GM18867 (cell line): ENCODE data around the gene TYSND1.
"Not testable (repeated sequence)": the region's sequence is repeated elsewhere in the genome, so short reads cannot be mapped to it uniquely, and the experiment has no call there.

Experiments used
- ATAC-seq: cut with Tn5 transposase; IDR thresholded peaks from one replicate; pipeline ENCODE4 v1.9.1; 2021; ENCODE audit warnings: mild to moderate bottlenecking, moderate library complexity; ENCODE audit not compliant: unreplicated experiment

The TYSND1 gene

GRCh38 chr10:70112071-70112470 is 34.4 kb downstream of the TYSND1 start:
- no peak for ATAC-seq

GRCh38 chr10:70111496-70111895 is 35.0 kb downstream of the TYSND1 start:
- no peak for ATAC-seq

- ATAC-seq: no peak
Measured at GRCh38 chr10:70109064-70109729, 37.3 kb downstream of the TYSND1 start.

GRCh38 chr10:70106958-70107791 is 39.3 kb downstream of the TYSND1 start:
- peak; percentile 54 for ATAC-seq

GRCh38 chr10:70101668-70102067 is 44.8 kb downstream of the TYSND1 start:
- no peak for ATAC-seq

- ATAC-seq: not testable (repeated sequence)
Measured at GRCh38 chr10:70101068-70101562, 45.4 kb downstream of the TYSND1 start.

GRCh38 chr10:70098271-70098670 is 48.2 kb downstream of the TYSND1 start:
- ATAC-seq: no peak

GRCh38 chr10:70097459-70097858 is 49.0 kb downstream of the TYSND1 start:
- ATAC-seq: no peak

- ATAC-seq: no peak
Measured at GRCh38 chr10:70096705-70097420, 49.6 kb downstream of the TYSND1 start.

GRCh38 chr10:70096016-70096704 is 50.3 kb downstream of the TYSND1 start:
- ATAC-seq: no peak

GRCh38 chr10:70094250-70094649 is 52.2 kb downstream of the TYSND1 start:
- ATAC-seq: no peak

GRCh38 chr10:70093335-70093944 is 53.1 kb downstream of the TYSND1 start:
- ATAC-seq: no peak

GRCh38 chr10:70092389-70092718 is 54.1 kb downstream of the TYSND1 start:
- no peak for ATAC-seq

GRCh38 chr10:70090951-70091350 is 55.5 kb downstream of the TYSND1 start:
- ATAC-seq: no peak

GRCh38 chr10:70090013-70090412 is 56.5 kb downstream of the TYSND1 start:
- ATAC-seq: no peak

- no peak for ATAC-seq
Measured at GRCh38 chr10:70088308-70088698, 58.2 kb downstream of the TYSND1 start.
